ENCODE data around the gene RPL12.

Gene RPL12

DNA sequence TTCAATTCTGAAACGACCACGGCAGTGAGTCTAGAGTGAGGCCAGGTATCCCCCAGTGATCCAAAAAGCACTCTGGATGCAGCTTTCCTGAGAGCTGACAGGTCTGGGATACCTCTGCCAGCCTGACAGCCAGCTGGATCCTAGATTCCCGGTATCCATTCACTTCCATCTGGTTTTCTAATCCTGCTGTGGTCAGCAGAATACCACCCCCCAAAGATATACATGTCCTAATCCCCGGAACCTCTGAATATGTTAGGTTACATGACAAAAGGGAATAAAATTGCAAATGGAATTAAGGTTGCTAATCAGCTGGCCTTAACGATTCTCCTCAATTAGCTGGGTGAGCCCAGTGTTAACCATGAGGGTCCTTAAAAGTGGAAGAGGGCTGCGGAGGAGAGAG is 28.4 kb downstream of the RPL12 start:
- Histone ChIP-seq H3K9me2 (replicated peaks; ENCODE audit: control insufficient read depth, low read length) (no peaks in the 10 kb centered on the region), H3K4me2 (ENCODE audit: low read length) (peak overlapping the region; percentile 99), H4K20me1 (ENCODE audit: control insufficient read depth, insufficient read depth, low read depth, low read length) (0 out of 2 replicates have a peak, but pooled peaks cover 4% of the 10 kb centered on the region), H3K79me2 (ENCODE audit: control insufficient read depth, low read length) (peaks cover 53% of the 10 kb centered on the region), H3K4me1 (ENCODE audit: control insufficient read depth, low read length) (peaks cover 26% of the 10 kb centered on the region), H3K36me3 (ENCODE audit: control insufficient read depth, low read length) (peaks cover 4% of the 10 kb centered on the region), H3K27me3 (ENCODE audit: control insufficient read depth, low read length) (no peaks in the 10 kb centered on the region), H3K9me3 (ENCODE audit: control insufficient read depth, insufficient read depth, low read length) (no peaks in the 10 kb centered on the region), H3F3A (ENCODE audit: control insufficient read depth, insufficient read depth) (no peaks in the 10 kb centered on the region), H3K4me3 (ENCODE audit: low read length) (peak overlapping the region; percentile 97), H3K27ac (ENCODE audit: low read depth, low read length) (no peak overlapping the region)
- TF ChIP-seq, protein P1, sequence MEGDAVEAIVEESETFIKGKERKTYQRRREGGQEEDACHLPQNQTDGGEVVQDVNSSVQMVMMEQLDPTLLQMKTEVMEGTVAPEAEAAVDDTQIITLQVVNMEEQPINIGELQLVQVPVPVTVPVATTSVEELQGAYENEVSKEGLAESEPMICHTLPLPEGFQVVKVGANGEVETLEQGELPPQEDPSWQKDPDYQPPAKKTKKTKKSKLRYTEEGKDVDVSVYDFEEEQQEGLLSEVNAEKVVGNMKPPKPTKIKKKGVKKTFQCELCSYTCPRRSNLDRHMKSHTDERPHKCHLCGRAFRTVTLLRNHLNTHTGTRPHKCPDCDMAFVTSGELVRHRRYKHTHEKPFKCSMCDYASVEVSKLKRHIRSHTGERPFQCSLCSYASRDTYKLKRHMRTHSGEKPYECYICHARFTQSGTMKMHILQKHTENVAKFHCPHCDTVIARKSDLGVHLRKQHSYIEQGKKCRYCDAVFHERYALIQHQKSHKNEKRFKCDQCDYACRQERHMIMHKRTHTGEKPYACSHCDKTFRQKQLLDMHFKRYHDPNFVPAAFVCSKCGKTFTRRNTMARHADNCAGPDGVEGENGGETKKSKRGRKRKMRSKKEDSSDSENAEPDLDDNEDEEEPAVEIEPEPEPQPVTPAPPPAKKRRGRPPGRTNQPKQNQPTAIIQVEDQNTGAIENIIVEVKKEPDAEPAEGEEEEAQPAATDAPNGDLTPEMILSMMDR (IDR thresholded peaks at IDR 0.05; ENCODE audit: low read depth, low read length, poor library complexity, severe bottlenecking), result no peak
- TF ChIP-seq EZH2phosphoT487 (IDR thresholded peaks at IDR 0.05; ENCODE audit: borderline replicate concordance, low read length), result no peak

DNA sequence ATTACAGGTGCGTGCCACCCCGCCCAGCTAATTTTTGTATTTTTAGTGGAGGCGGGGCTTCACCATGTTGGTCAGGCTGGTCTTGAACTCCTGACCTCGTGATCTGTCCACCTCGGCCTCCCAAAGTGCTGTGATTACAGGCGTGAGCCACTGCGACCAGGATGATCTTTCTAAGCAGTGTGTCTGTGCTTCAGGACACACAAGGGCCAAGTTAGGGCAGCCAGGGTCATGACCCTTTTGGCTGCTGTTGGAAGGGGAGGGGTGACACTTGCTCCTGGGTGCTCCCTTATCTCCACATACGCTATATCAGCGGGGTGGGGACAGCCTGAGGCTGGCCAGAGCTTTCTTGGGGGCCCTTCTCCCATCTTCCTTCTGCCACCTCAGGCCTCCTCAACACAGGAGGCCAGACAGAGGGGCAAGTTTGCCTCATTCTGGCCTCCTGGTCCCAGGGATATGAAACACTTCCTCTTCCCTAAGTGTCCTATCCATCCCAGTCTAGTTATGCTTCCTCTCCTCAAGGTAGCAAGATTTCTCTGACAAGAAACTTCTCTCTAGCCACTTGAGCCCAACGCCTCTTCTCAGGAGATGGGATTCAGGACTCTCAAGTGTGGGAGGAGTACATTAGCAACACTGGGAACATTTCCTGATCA is 28.9 kb downstream of the RPL12 start:
- Histone ChIP-seq H3K9me3 (ENCODE audit: control insufficient read depth, insufficient read depth, low read length) (no peaks in the 10 kb centered on the region), H3K27ac (ENCODE audit: low read depth, low read length) (no peak overlapping the region), H3K36me3 (ENCODE audit: control insufficient read depth, low read length) (peaks cover 4% of the 10 kb centered on the region), H4K20me1 (ENCODE audit: control insufficient read depth, insufficient read depth, low read depth, low read length) (0 out of 2 replicates have a peak, but pooled peaks cover 4% of the 10 kb centered on the region), H3K4me2 (ENCODE audit: low read length) (peak overlapping the region; percentile 99), H3K4me1 (ENCODE audit: control insufficient read depth, low read length) (peaks cover 26% of the 10 kb centered on the region), H3K79me2 (ENCODE audit: control insufficient read depth, low read length) (peaks cover 48% of the 10 kb centered on the region), H3F3A (ENCODE audit: control insufficient read depth, insufficient read depth) (no peaks in the 10 kb centered on the region), H3K9me2 (replicated peaks; ENCODE audit: control insufficient read depth, low read length) (no peaks in the 10 kb centered on the region), H3K4me3 (ENCODE audit: low read length) (peak overlapping the region; percentile 97), H3K27me3 (ENCODE audit: control insufficient read depth, low read length) (no peaks in the 10 kb centered on the region)
- TF ChIP-seq EZH2phosphoT487 (IDR thresholded peaks at IDR 0.05; ENCODE audit: borderline replicate concordance, low read length), result no peak
- TF ChIP-seq, protein P1 (IDR thresholded peaks at IDR 0.05; ENCODE audit: low read depth, low read length, poor library complexity, severe bottlenecking), result no peak

DNA sequence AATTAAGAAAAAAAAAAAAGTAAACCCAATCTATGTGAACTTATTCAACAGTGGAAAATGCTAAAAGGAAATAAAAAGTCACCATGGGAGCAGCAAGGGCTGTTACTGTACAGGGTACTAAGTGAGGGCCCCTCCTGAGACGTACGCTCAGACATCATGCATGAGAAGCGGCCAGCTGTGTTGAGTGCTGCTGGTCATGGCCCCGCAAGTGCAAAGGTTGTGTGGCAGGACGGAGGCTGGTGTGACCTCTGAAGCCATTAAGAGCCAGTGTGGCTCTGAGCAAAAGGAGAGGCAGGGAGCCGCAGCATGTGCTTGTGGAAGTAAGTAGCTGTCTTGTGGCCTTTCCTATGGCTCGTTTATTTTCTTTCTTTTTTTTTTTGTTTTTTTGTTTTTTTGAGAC is 30.1 kb downstream of the RPL12 start:
- H3K27ac ChIP-seq (ENCODE audit: low read depth, low read length), result no peak overlapping the region
- H4K20me1 ChIP-seq (ENCODE audit: control insufficient read depth, insufficient read depth, low read depth, low read length), result 0 out of 2 replicates have a peak, but pooled peaks cover 4% of the 10 kb centered on the region
- H3K79me2 ChIP-seq (ENCODE audit: control insufficient read depth, low read length), result peaks cover 37% of the 10 kb centered on the region
- H3K36me3 ChIP-seq (ENCODE audit: control insufficient read depth, low read length), result no peaks in the 10 kb centered on the region; the same call in 1 of the 2 replicates
- TF ChIP-seq EZH2phosphoT487 (IDR thresholded peaks at IDR 0.05; ENCODE audit: borderline replicate concordance, low read length), result no peak
- TF ChIP-seq, protein P1 (IDR thresholded peaks at IDR 0.05; ENCODE audit: low read depth, low read length, poor library complexity, severe bottlenecking), result no peak
- peaks cover 24% of the 10 kb centered on the region for H3K4me1 ChIP-seq (ENCODE audit: control insufficient read depth, low read length)
- H3F3A ChIP-seq (ENCODE audit: control insufficient read depth, insufficient read depth), result no peaks in the 10 kb centered on the region
- H3K4me2 ChIP-seq (ENCODE audit: low read length), result no peak overlapping the region
- no peak overlapping the region for H3K4me3 ChIP-seq (ENCODE audit: low read length)
- no peaks in the 10 kb centered on the region for H3K27me3 ChIP-seq (ENCODE audit: control insufficient read depth, low read length)
- no peaks in the 10 kb centered on the region for H3K9me3 ChIP-seq (ENCODE audit: control insufficient read depth, insufficient read depth, low read length)
- H3K9me2 ChIP-seq (replicated peaks; ENCODE audit: control insufficient read depth, low read length), result no peaks in the 10 kb centered on the region
